ENCODE measurements around the gene MSH5.
"Not testable (repeated sequence)": the region's sequence is repeated elsewhere in the genome, so short reads cannot be mapped to it uniquely, and the experiment has no call there.

Gene MSH5

GRCh38 chr6:31791324-31792089 is 51.7 kb downstream of the MSH5 start:
- no peak overlapping the region for H3K4me3 ChIP-seq (ENCODE audit: low read length)
- no peaks in the 10 kb centered on the region for H3K27me3 ChIP-seq (ENCODE audit: insufficient read depth, low read length)
- no peak overlapping the region for H2AFZ ChIP-seq (ENCODE audit: low read depth, low read length)
- peaks cover 13% of the 10 kb centered on the region for H3K4me1 ChIP-seq (ENCODE audit: insufficient read depth, low read length)
- H3K36me3 ChIP-seq (ENCODE audit: insufficient read depth, low read length) = peaks cover 26% of the 10 kb centered on the region
- no peaks in the 10 kb centered on the region for H3K9me3 ChIP-seq (ENCODE audit: low read length)

GRCh38 chr6:31792090-31792374 is 52.2 kb downstream of the MSH5 start:
- no peak overlapping the region for H2AFZ ChIP-seq (ENCODE audit: low read depth, low read length)
- H3K4me3 ChIP-seq (ENCODE audit: low read length) = no peak overlapping the region
- no peaks in the 10 kb centered on the region for H3K9me3 ChIP-seq (ENCODE audit: low read length)
- H3K27me3 ChIP-seq (ENCODE audit: insufficient read depth, low read length) = no peaks in the 10 kb centered on the region
- peaks cover 26% of the 10 kb centered on the region for H3K36me3 ChIP-seq (ENCODE audit: insufficient read depth, low read length)
- H3K4me1 ChIP-seq (ENCODE audit: insufficient read depth, low read length) = peaks cover 13% of the 10 kb centered on the region

GRCh38 chr6:31792761-31793171 is 53.0 kb downstream of the MSH5 start:
- Histone ChIP-seq H3K4me1 (ENCODE audit: insufficient read depth, low read length) (peaks cover 13% of the 10 kb centered on the region), H3K36me3 (ENCODE audit: insufficient read depth, low read length) (peaks cover 30% of the 10 kb centered on the region), H2AFZ (ENCODE audit: low read depth, low read length) (no peak overlapping the region), H3K27me3 (ENCODE audit: insufficient read depth, low read length) (no peaks in the 10 kb centered on the region), H3K9me3 (ENCODE audit: low read length) (no peaks in the 10 kb centered on the region), H3K4me3 (ENCODE audit: low read length) (no peak overlapping the region)

GRCh38 chr6:31793927-31794245 is 54.1 kb downstream of the MSH5 start:
- H3K9me3 ChIP-seq (ENCODE audit: low read length); H3K27me3 ChIP-seq (ENCODE audit: insufficient read depth, low read length); H2AFZ ChIP-seq (ENCODE audit: low read depth, low read length): not testable (repeated sequence)
- Histone ChIP-seq H3K4me3 (ENCODE audit: low read length) (peak overlapping the region; percentile 83), H3K36me3 (ENCODE audit: insufficient read depth, low read length) (peaks cover 39% of the 10 kb centered on the region), H3K4me1 (ENCODE audit: insufficient read depth, low read length) (peaks cover 13% of the 10 kb centered on the region)

GRCh38 chr6:31794294-31794865 is 54.6 kb downstream of the MSH5 start:
- Histone ChIP-seq H3K36me3 (ENCODE audit: insufficient read depth, low read length) (peaks cover 39% of the 10 kb centered on the region), H3K4me1 (ENCODE audit: insufficient read depth, low read length) (peaks cover 13% of the 10 kb centered on the region), H2AFZ (ENCODE audit: low read depth, low read length) (peak overlapping the region; percentile 60), H3K27me3 (ENCODE audit: insufficient read depth, low read length) (no peaks in the 10 kb centered on the region), H3K9me3 (ENCODE audit: low read length) (no peaks in the 10 kb centered on the region), H3K4me3 (ENCODE audit: low read length) (peak overlapping the region; percentile 83)

- Histone ChIP-seq H3K27me3 (ENCODE audit: insufficient read depth, low read length) (no peaks in the 10 kb centered on the region), H2AFZ (ENCODE audit: low read depth, low read length) (peak overlapping the region; percentile 60), H3K36me3 (ENCODE audit: insufficient read depth, low read length) (peaks cover 37% of the 10 kb centered on the region), H3K4me3 (ENCODE audit: low read length) (peak overlapping the region; percentile 83), H3K9me3 (ENCODE audit: low read length) (no peaks in the 10 kb centered on the region), H3K4me1 (ENCODE audit: insufficient read depth, low read length) (peaks cover 13% of the 10 kb centered on the region)
Measured at GRCh38 chr6:31794866-31795615, 55.2 kb downstream of the MSH5 start.

- Histone ChIP-seq H3K4me3 (ENCODE audit: low read length) (peak within 1 kb of the TSS; percentile 83), H3K9me3 (ENCODE audit: low read length) (no peaks in the 10 kb centered on the region), H3K27me3 (ENCODE audit: insufficient read depth, low read length) (no peaks in the 10 kb centered on the region), H2AFZ (ENCODE audit: low read depth, low read length) (peak within 1 kb of the TSS; percentile 60), H3K4me1 (ENCODE audit: insufficient read depth, low read length) (peaks cover 13% of the 10 kb centered on the region), H3K36me3 (ENCODE audit: insufficient read depth, low read length) (peaks cover 34% of the 10 kb centered on the region)
Measured at GRCh38 chr6:31795616-31796298, 56.0 kb downstream of the MSH5 start, which contains the start of gene VARS1. Gene VARS1, minus strand, starts transcription at chr6:31795752. Its CDS starts 535 bp downstream, at chr6:31795217.

GRCh38 chr6:31796993-31797385 is 57.2 kb downstream of the MSH5 start:
- no peaks in the 10 kb centered on the region for H3K27me3 ChIP-seq (ENCODE audit: insufficient read depth, low read length)
- no peaks in the 10 kb centered on the region for H3K9me3 ChIP-seq (ENCODE audit: low read length)
- peaks cover 13% of the 10 kb centered on the region for H3K4me1 ChIP-seq (ENCODE audit: insufficient read depth, low read length)
- no peak overlapping the region for H2AFZ ChIP-seq (ENCODE audit: low read depth, low read length)
- H3K36me3 ChIP-seq (ENCODE audit: insufficient read depth, low read length) = peaks cover 32% of the 10 kb centered on the region
- H3K4me3 ChIP-seq (ENCODE audit: low read length) = no peak overlapping the region

- Histone ChIP-seq H2AFZ (ENCODE audit: low read depth, low read length) (no peak overlapping the region), H3K36me3 (ENCODE audit: insufficient read depth, low read length) (peaks cover 27% of the 10 kb centered on the region), H3K4me3 (ENCODE audit: low read length) (no peak overlapping the region), H3K27me3 (ENCODE audit: insufficient read depth, low read length) (no peaks in the 10 kb centered on the region), H3K9me3 (ENCODE audit: low read length) (no peaks in the 10 kb centered on the region), H3K4me1 (ENCODE audit: insufficient read depth, low read length) (peaks cover 13% of the 10 kb centered on the region)
Measured at GRCh38 chr6:31797588-31797987, 57.8 kb downstream of the MSH5 start.

- no peak overlapping the region for H2AFZ ChIP-seq (ENCODE audit: low read depth, low read length)
- H3K36me3 ChIP-seq (ENCODE audit: insufficient read depth, low read length) = peaks cover 41% of the 10 kb centered on the region
Measured at GRCh38 chr6:31799781-31800180, 60.0 kb downstream of the MSH5 start.

GRCh38 chr6:31801031-31801927 is 61.5 kb downstream of the MSH5 start:
- not testable (repeated sequence) for H3K27me3 ChIP-seq (ENCODE audit: insufficient read depth, low read length); H3K4me3 ChIP-seq (ENCODE audit: low read length); H3K9me3 ChIP-seq (ENCODE audit: low read length); H3K4me1 ChIP-seq (ENCODE audit: insufficient read depth, low read length); H2AFZ ChIP-seq (ENCODE audit: low read depth, low read length)
- H3K36me3 ChIP-seq (ENCODE audit: insufficient read depth, low read length) = peaks cover 44% of the 10 kb centered on the region

More at GRCh38 chr6:31799781-31800180, 60.0 kb downstream of the MSH5 start:
- Histone ChIP-seq H3K9me3 (ENCODE audit: low read length) (no peaks in the 10 kb centered on the region), H3K4me3 (ENCODE audit: low read length) (no peak overlapping the region), H3K4me1 (ENCODE audit: insufficient read depth, low read length) (no peaks in the 10 kb centered on the region), H3K27me3 (ENCODE audit: insufficient read depth, low read length) (no peaks in the 10 kb centered on the region)

GRCh38 chr6:31805939-31806469 is 66.2 kb downstream of the MSH5 start:
- Histone ChIP-seq H3K27me3 (ENCODE audit: insufficient read depth, low read length) (no peaks in the 10 kb centered on the region), H3K9me3 (ENCODE audit: low read length) (no peaks in the 10 kb centered on the region), H3K4me3 (ENCODE audit: low read length) (peak overlapping the region; percentile 85), H3K36me3 (ENCODE audit: insufficient read depth, low read length) (peaks cover 25% of the 10 kb centered on the region), H2AFZ (ENCODE audit: low read depth, low read length) (peak overlapping the region; percentile 70), H3K4me1 (ENCODE audit: insufficient read depth, low read length) (peaks cover 9% of the 10 kb centered on the region)

Data from neuron (in vitro differentiated cells).